Measurements from ENCODE around the gene MBNL1. TPM values are rescaled to one million over a fixed set of nuclear protein-coding genes. Genes with fewer than 3 reads are reported as not detected.

The MBNL1 gene
- total RNA-seq, 1 experiment from 2014 or later = 200 TPM

- Histone ChIP-seq H3K36me3 (ENCODE audit: control insufficient read depth in 1 of 2, insufficient read depth in 2 of 2, low read length in 2 of 2) (peaks cover 16 to 23% of the 10 kb centered on the region in 2 experiments), H3K9me2 (ENCODE audit: insufficient read depth) (no peaks in the 10 kb centered on the region), H2AFZ (ENCODE audit: low read depth, low read length, poor library complexity, severe bottlenecking) (no peak overlapping the region), H3K27ac (ENCODE audit: low read depth, low read length) (no peak overlapping the region), H3K4me3 (replicated peaks in 1 of 2; ENCODE audit: low read depth in 1 of 2, low read length in 2 of 2) (no peak overlapping the region), H3K9me3 (ENCODE audit: control insufficient read depth in 1 of 2, insufficient read depth in 1 of 2, low read depth in 1 of 2, low read length in 2 of 2) (no peaks in the 10 kb centered on the region), H3K4me1 (ENCODE audit: control insufficient read depth in 1 of 2, insufficient read depth in 2 of 2, low read length in 2 of 2) (no peaks in the 10 kb centered on the region), H3K27me3 (ENCODE audit: insufficient read depth, low read length) (no peaks in the 10 kb centered on the region), H3K79me2 (ENCODE audit: insufficient read depth, low read length) (peaks cover 32% of the 10 kb centered on the region), H3K4me2 (ENCODE audit: low read length) (no peak overlapping the region), H3K9ac (ENCODE audit: low read length) (no peak overlapping the region), H4K20me1 (ENCODE audit: insufficient read depth) (no peaks in the 10 kb centered on the region)
- BruUV-seq (replicated peaks) = no TSS peak
- TF ChIP-seq CBX3 (IDR thresholded peaks at IDR 0.05; ENCODE audit: low read depth) (no peak), ZNF274 (IDR thresholded peaks at IDR 0.05; ENCODE audit: low read depth, low read length) (no peak), ZBTB33 (IDR thresholded peaks at IDR 0.05; ENCODE audit: extremely low read depth, insufficient replicate concordance, low read length) (no peak), FOSL1 (IDR thresholded peaks at IDR 0.05; ENCODE audit: low read depth) (no peak), RAD21 (IDR thresholded peaks at IDR 0.05; ENCODE audit: low read depth) (no peak), SP1 (IDR thresholded peaks at IDR 0.05; ENCODE audit: low read depth) (no peak), SIN3A (IDR thresholded peaks at IDR 0.05; ENCODE audit: low read depth) (no peak), YY1 (IDR thresholded peaks at IDR 0.05; ENCODE audit: extremely low read depth, insufficient replicate concordance, low read depth, low read length) (no peak), TCF7L2 (IDR thresholded peaks at IDR 0.05; ENCODE audit: borderline replicate concordance, extremely low read depth, insufficient read depth, insufficient read length) (no peak), MAX (IDR thresholded peaks at IDR 0.05) (no peak), ATF3 (IDR thresholded peaks at IDR 0.05) (no peak), REST (IDR thresholded peaks at IDR 0.05; ENCODE audit: low read depth) (no peak), ELF1 (IDR thresholded peaks at IDR 0.05; ENCODE audit: borderline replicate concordance, low read depth) (no peak), JUND (IDR thresholded peaks at IDR 0.05) (no peak), CEBPB (IDR thresholded peaks at IDR 0.05; ENCODE audit: low read depth) (no peak), ZFX (IDR thresholded peaks at IDR 0.05) (no peak), EZH2phosphoT487 (IDR thresholded peaks at IDR 0.05; ENCODE audit: borderline replicate concordance) (no peak)
- intact Hi-C loops (cut with micrococcal nuclease) = no loop called here
- ChIA-PET RAD21 (ENCODE audit: low non-redundant PET in 1 of 2, low total read pairs in 2 of 2, uncharacterized antibody in 2 of 2, unreplicated experiment in 2 of 2) (no interaction called here), CTCF (no interaction called here), POLR2A (no interaction called here)
- DNase-seq (ENCODE audit: low read depth, low spot score) (no peak), ATAC-seq (no peak)
Measured at GRCh38 chr3:152458376-152459117, 189.8 kb downstream of the MBNL1 start.
